Measurements from ENCODE around the gene CTNNA2. TPM values are rescaled to one million over a fixed set of nuclear protein-coding genes. Genes with fewer than 3 reads are reported as not detected.

CTNNA2 gene
- total and polyA plus RNA-seq, 9 of the 15 experiments (the other 6 are each of a cell fraction or from before 2014, with no cell fraction given), result 0.03 to 0.40 (median 0.15) TPM

- ChIA-PET CTCF (ENCODE audit: low intra/inter-chr PET ratio) (no interaction called here), POLR2A (no interaction called here)
- no peak overlapping the region for H3K4me3 ChIP-seq
- no peaks in the 10 kb centered on the region for H3K27me3 ChIP-seq (ENCODE audit: control insufficient read depth in 2 of 2, insufficient read depth in 2 of 2, low read length in 2 of 2)
- 0% methylated on average over 3 of the region's 3 CpGs for WGBS (ENCODE audit: insufficient coverage, low coverage, missing lambda C conversion rate)
- intact Hi-C loops (cut with micrococcal nuclease) (no loop called here), in situ Hi-C loops (cut with MboI) (no loop called here)
- no peak for TF ChIP-seq ARID2 (IDR thresholded peaks at IDR 0.05)
- no peak for TF ChIP-seq ZKSCAN8 (CRISPR knock-in tag; IDR thresholded peaks at IDR 0.05)
- TF ChIP-seq BMI1 (IDR thresholded peaks at IDR 0.05; ENCODE audit: low read length), result no peak
- no peak for TF ChIP-seq BHLHE40 (IDR thresholded peaks at IDR 0.05; ENCODE audit: low read length)
- TF ChIP-seq GATA2 (CRISPR knock-in tag; IDR thresholded peaks at IDR 0.05), result no peak
- no peak for TF ChIP-seq ZNF507 (tag; conservative IDR thresholded peaks at IDR 0.05)
- no peak for TF ChIP-seq SMAD1 (IDR thresholded peaks at IDR 0.05; ENCODE audit: low read depth, low read length, partially characterized antibody)
- no peak for TF ChIP-seq FOXK1 (CRISPR knock-in tag; IDR thresholded peaks at IDR 0.05; ENCODE audit: borderline replicate concordance)
- TF ChIP-seq PTTG1 (tag; IDR thresholded peaks at IDR 0.05; ENCODE audit: low read depth), result no peak
- H3K9me1 ChIP-seq (ENCODE audit: control insufficient read depth, insufficient read depth, low read length), result no peaks in the 10 kb centered on the region
- H3K79me2 ChIP-seq (ENCODE audit: control insufficient read depth, insufficient read depth, low read length), result no peaks in the 10 kb centered on the region
- H3K4me1 ChIP-seq (replicated peaks in 1 of 2; ENCODE audit: control insufficient read depth in 2 of 2, insufficient read depth in 2 of 2, low read length in 2 of 2), result no peaks in the 10 kb centered on the region
- ATAC-seq (no peak), FAIRE-seq (no peak), DNase-seq (ENCODE audit: extremely low read depth in 1 of 4, low spot score in 3 of 4) (no peak)
- no peak overlapping the region for H3K27ac ChIP-seq (ENCODE audit: extremely low read depth, low read depth, low read length)
- no peak overlapping the region for H3K9ac ChIP-seq (ENCODE audit: insufficient read depth in 1 of 2, low read depth in 2 of 2, low read length in 2 of 2)
- no peaks in the 10 kb centered on the region for H3K36me3 ChIP-seq (ENCODE audit: control insufficient read depth, insufficient read depth, low read length)
- no TSS peak for BruUV-seq (replicated peaks)
- no peaks in the 10 kb centered on the region for H4K20me1 ChIP-seq (replicated peaks; ENCODE audit: control insufficient read depth, insufficient read depth, low read length)
- H3K4me2 ChIP-seq (ENCODE audit: insufficient read depth, low read length), result no peak overlapping the region
- no peak overlapping the region for H2AFZ ChIP-seq (ENCODE audit: low read depth, low read length)
- no peaks in the 10 kb centered on the region for H3K9me3 ChIP-seq (replicated peaks; ENCODE audit: control insufficient read depth, insufficient read depth, low read depth, low read length)
Observed at GRCh38 chr2:79700651-79701050, 187.8 kb downstream of the CTNNA2 start.

Measured in K562 (cell line).